Measurements from ENCODE around the gene CXCL14.

The CXCL14 gene

DNA sequence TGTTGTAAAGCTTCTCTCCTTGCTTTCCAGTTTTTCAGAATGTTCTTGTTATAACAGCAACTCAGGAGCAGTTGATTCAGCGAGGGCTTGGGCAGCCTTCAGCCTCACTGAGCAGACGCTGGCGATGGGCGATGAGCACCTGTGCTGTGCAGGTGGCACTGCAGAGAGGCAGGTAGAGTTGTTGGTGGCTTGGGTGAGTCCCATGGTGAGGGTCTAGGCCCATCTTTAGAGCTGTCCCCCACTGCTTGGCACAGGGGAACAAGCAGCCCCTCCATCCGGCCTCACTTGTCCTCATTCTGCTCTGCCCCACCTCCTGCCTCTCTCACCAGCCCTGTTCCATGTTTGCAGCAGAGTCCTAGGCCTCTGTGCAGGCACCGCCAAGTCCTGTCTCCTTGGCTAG lies 6.1 kb upstream of the CXCL14 start:
- Histone ChIP-seq H3K4me3 (ENCODE audit: low read depth in 1 of 2, low read length in 2 of 2) (no peak overlapping the region), H3K9ac (ENCODE audit: low read depth in 1 of 2, low read length in 2 of 2) (no peak overlapping the region), H3K27ac (ENCODE audit: low read depth, low read length) (no peak overlapping the region), H3K4me1 (ENCODE audit: control insufficient read depth in 1 of 2, insufficient read depth in 2 of 2, low read length in 2 of 2) (no peaks in the 10 kb centered on the region), H3K27me3 (ENCODE audit: control insufficient read depth in 1 of 2, insufficient read depth in 2 of 2, low read length in 2 of 2) (peaks cover 4 to 6% of the 10 kb centered on the region in 2 donors), H3K36me3 (ENCODE audit: control insufficient read depth in 1 of 2, insufficient read depth in 2 of 2, low read length in 2 of 2) (no peaks in the 10 kb centered on the region), H3K9me3 (ENCODE audit: control insufficient read depth in 1 of 2, low read length in 2 of 2) (no peaks in the 10 kb centered on the region)

DNA sequence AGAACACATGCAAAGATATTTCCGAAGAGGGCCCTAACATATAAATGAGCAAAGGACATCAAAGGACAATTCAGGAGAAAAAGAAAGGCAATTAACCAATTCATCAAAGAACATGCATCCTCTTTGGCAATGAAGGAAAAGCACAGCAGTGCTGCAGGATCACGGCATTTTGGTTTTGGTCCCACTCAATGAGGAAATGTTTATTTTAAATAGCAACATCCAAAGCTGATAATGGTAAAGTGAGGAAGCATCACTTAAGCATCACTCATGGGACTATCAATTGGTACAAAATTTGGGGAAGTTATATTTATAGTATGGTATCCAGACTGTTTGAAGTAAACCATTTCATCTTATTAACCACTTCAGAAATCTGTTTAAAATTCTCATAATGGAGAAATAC lies 5.5 kb upstream of the CXCL14 start:
- no peak overlapping the region for H3K27ac ChIP-seq (ENCODE audit: low read depth, low read length)
- peaks cover 4 to 7% of the 10 kb centered on the region in 2 donors for H3K27me3 ChIP-seq (ENCODE audit: control insufficient read depth in 1 of 2, insufficient read depth in 2 of 2, low read length in 2 of 2)
- no peaks in the 10 kb centered on the region for H3K36me3 ChIP-seq (ENCODE audit: control insufficient read depth in 1 of 2, insufficient read depth in 2 of 2, low read length in 2 of 2)
- no peaks in the 10 kb centered on the region for H3K9me3 ChIP-seq (ENCODE audit: control insufficient read depth in 1 of 2, low read length in 2 of 2)
- H3K4me3 ChIP-seq (ENCODE audit: low read depth in 1 of 2, low read length in 2 of 2): no peak overlapping the region
- H3K9ac ChIP-seq (ENCODE audit: low read depth in 1 of 2, low read length in 2 of 2): no peak overlapping the region
- no peaks in the 10 kb centered on the region for H3K4me1 ChIP-seq (ENCODE audit: control insufficient read depth in 1 of 2, insufficient read depth in 2 of 2, low read length in 2 of 2)

DNA sequence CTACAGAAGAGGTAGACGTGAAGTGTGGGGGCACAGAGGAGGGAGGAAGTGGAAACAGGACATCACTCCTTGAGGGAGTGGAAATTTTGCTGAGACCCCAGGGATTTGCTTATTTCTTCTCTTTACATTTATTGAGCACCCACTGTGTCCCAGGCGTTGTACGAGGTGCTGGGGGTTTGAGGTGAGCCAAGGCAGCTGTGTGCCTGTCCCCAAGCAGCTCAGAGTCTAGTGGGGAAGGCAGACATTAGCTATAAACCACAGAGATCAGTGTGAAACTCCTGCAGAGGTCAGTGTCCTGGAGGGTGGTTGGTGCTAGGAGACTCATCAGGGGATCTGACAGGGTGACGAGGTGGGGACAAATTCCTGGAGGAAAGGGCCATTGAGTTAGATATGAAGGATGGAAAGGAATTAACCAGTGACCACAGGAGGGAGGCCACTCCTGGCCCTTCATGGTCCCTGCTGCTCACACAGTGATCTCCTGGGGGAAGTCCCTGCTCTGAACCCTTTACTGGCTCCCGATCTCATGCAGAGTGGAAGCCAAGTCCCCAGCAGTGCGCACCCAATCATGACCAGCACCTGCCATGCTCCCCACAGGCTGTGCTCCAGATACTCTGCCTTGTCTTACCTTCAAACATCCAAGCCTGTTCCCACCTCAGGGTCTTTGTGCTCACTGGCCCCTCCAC lies 3.4 kb upstream of the CXCL14 start:
- Histone ChIP-seq H3K27me3 (ENCODE audit: control insufficient read depth in 1 of 2, insufficient read depth in 2 of 2, low read length in 2 of 2) (peaks cover 16 to 26% of the 10 kb centered on the region in 2 donors), H3K9me3 (ENCODE audit: control insufficient read depth in 1 of 2, low read length in 2 of 2) (no peaks in the 10 kb centered on the region)

DNA sequence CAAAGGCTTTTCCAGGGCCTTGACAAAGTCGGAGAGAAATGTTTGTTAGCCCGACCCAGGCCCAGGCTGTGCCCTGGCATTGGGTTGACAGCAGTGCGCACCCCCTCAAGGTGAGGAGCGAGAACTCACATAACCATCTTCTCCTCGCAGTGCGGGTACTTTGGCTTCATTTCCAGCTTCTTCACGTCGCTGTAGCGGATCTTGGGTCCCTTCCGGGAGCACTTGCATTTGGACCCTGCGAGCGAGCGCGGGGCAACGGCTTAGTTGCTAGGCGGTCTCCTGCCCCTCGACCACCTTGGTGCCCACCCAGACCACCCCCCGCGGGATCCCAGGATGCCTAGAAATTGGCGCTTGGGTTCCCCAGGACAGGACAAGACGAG lies 496 bp downstream of the CXCL14 start:
- Histone ChIP-seq H3K27me3 (ENCODE audit: control insufficient read depth in 1 of 2, insufficient read depth in 2 of 2, low read length in 2 of 2) (peaks cover 16 to 27% of the 10 kb centered on the region in 2 donors), H3K9ac (ENCODE audit: low read depth in 1 of 2, low read length in 2 of 2) (peak overlapping the region in 1 of 2 donors; percentile 17), H3K4me3 (ENCODE audit: low read depth in 1 of 2, low read length in 2 of 2) (peak overlapping the region; percentile 23 to 62), H3K36me3 (ENCODE audit: control insufficient read depth in 1 of 2, insufficient read depth in 2 of 2, low read length in 2 of 2) (no peaks in the 10 kb centered on the region), H3K9me3 (ENCODE audit: control insufficient read depth in 1 of 2, low read length in 2 of 2) (no peaks in the 10 kb centered on the region), H3K4me1 (ENCODE audit: control insufficient read depth in 1 of 2, insufficient read depth in 2 of 2, low read length in 2 of 2) (no peaks in the 10 kb centered on the region), H3K27ac (ENCODE audit: low read depth, low read length) (peak overlapping the region; percentile 48)

More for the DNA sequence above, 3.4 kb upstream of the CXCL14 start:
- Histone ChIP-seq H3K4me1 (ENCODE audit: control insufficient read depth in 1 of 2, insufficient read depth in 2 of 2, low read length in 2 of 2) (no peaks in the 10 kb centered on the region), H3K9ac (ENCODE audit: low read depth in 1 of 2, low read length in 2 of 2) (no peak overlapping the region), H3K27ac (ENCODE audit: low read depth, low read length) (no peak overlapping the region), H3K36me3 (ENCODE audit: control insufficient read depth in 1 of 2, insufficient read depth in 2 of 2, low read length in 2 of 2) (no peaks in the 10 kb centered on the region), H3K4me3 (ENCODE audit: low read depth in 1 of 2, low read length in 2 of 2) (no peak overlapping the region)

DNA sequence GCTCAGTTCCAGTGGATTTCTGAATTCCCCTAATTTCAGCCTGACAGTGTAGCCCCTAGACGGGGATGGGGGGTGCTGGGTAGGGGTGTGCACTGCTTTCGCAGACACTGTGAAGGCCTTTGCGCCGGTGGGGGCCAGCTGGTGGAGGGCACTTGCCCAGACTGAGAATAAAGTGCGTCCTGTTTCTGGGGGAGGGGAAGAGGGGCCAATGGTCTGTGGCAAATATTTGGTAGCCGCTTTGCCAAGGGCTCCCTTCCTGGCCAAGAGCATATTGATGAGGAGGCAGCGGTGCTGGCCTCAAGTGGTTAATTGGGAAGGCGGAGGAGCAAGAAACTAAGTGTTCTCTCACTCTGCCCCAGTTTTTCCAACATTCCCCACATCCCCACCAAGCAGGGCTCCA lies 1.4 kb downstream of the CXCL14 start:
- H3K9me3 ChIP-seq (ENCODE audit: control insufficient read depth in 1 of 2, low read length in 2 of 2): no peaks in the 10 kb centered on the region
- H3K36me3 ChIP-seq (ENCODE audit: control insufficient read depth in 1 of 2, insufficient read depth in 2 of 2, low read length in 2 of 2): no peaks in the 10 kb centered on the region
- H3K9ac ChIP-seq (ENCODE audit: low read depth in 1 of 2, low read length in 2 of 2): peak overlapping the region; percentile 4 to 6
- no peaks in the 10 kb centered on the region for H3K4me1 ChIP-seq (ENCODE audit: control insufficient read depth in 1 of 2, insufficient read depth in 2 of 2, low read length in 2 of 2)
- peak overlapping the region; percentile 23 to 62 for H3K4me3 ChIP-seq (ENCODE audit: low read depth in 1 of 2, low read length in 2 of 2)
- no peak overlapping the region for H3K27ac ChIP-seq (ENCODE audit: low read depth, low read length)
- peaks cover 16 to 22% of the 10 kb centered on the region in 2 donors for H3K27me3 ChIP-seq (ENCODE audit: control insufficient read depth in 1 of 2, insufficient read depth in 2 of 2, low read length in 2 of 2)

DNA sequence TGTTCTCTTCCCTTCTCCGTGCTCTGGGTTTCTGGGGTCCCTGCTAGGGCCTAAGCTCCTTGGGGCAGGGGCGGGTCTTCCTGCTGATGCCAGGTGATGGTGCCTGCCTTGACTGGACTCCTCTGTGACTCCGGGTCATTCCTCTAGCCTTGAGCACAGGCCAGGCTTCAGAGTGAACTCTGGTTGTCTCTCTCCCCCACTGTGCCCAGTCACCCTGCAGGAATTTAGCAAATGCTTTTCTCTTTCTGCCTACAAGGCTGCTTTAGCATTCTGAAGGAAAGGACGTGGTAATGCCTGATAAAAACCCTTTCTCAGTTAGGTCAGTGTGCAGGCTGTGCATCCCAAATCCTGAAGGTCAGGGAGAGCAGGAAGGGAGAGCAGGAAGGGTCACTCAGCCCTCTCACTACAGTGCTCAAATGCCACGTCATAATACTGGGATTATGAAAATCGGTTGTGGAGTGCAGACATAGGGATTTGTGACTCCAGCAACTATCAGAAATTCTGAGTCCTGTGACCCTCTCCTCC lies 2.7 kb downstream of the CXCL14 start:
- peaks cover 16 to 21% of the 10 kb centered on the region in 2 donors for H3K27me3 ChIP-seq (ENCODE audit: control insufficient read depth in 1 of 2, insufficient read depth in 2 of 2, low read length in 2 of 2)
- H3K27ac ChIP-seq (ENCODE audit: low read depth, low read length): no peak overlapping the region
- no peaks in the 10 kb centered on the region for H3K9me3 ChIP-seq (ENCODE audit: control insufficient read depth in 1 of 2, low read length in 2 of 2)
- no peaks in the 10 kb centered on the region for H3K4me1 ChIP-seq (ENCODE audit: control insufficient read depth in 1 of 2, insufficient read depth in 2 of 2, low read length in 2 of 2)
- H3K9ac ChIP-seq (ENCODE audit: low read depth in 1 of 2, low read length in 2 of 2): peak overlapping the region in 1 of 2 donors; percentile 9
- peak overlapping the region; percentile 26 to 40 for H3K4me3 ChIP-seq (ENCODE audit: low read depth in 1 of 2, low read length in 2 of 2)
- H3K36me3 ChIP-seq (ENCODE audit: control insufficient read depth in 1 of 2, insufficient read depth in 2 of 2, low read length in 2 of 2): no peaks in the 10 kb centered on the region

DNA sequence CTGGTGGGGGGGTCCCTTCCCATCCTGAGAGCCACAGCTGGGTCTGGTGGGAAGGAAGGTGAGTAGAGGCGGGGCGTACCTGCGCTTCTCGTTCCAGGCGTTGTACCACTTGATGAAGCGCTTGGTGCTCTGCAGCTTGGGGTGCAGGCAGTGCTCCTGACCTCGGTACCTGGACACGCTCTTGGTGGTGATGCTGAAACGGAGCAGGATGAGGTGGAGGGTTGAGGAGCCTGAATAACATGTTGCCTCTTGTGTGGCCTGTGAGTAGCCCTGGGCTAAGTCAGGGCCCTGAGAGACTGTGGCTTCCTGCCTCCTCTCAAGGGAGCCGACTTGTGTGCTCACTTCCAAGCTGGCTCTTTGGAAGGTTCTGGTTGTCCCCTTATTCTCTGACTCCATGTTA lies 4.3 kb downstream of the CXCL14 start:
- Histone ChIP-seq H3K9me3 (ENCODE audit: control insufficient read depth in 1 of 2, low read length in 2 of 2) (no peaks in the 10 kb centered on the region), H3K9ac (ENCODE audit: low read depth in 1 of 2, low read length in 2 of 2) (no peak overlapping the region), H3K4me3 (ENCODE audit: low read depth in 1 of 2, low read length in 2 of 2) (no peak overlapping the region), H3K4me1 (ENCODE audit: control insufficient read depth in 1 of 2, insufficient read depth in 2 of 2, low read length in 2 of 2) (no peaks in the 10 kb centered on the region), H3K36me3 (ENCODE audit: control insufficient read depth in 1 of 2, insufficient read depth in 2 of 2, low read length in 2 of 2) (no peaks in the 10 kb centered on the region), H3K27ac (ENCODE audit: low read depth, low read length) (no peak overlapping the region), H3K27me3 (ENCODE audit: control insufficient read depth in 1 of 2, insufficient read depth in 2 of 2, low read length in 2 of 2) (peaks cover 12 to 24% of the 10 kb centered on the region in 2 donors)

DNA sequence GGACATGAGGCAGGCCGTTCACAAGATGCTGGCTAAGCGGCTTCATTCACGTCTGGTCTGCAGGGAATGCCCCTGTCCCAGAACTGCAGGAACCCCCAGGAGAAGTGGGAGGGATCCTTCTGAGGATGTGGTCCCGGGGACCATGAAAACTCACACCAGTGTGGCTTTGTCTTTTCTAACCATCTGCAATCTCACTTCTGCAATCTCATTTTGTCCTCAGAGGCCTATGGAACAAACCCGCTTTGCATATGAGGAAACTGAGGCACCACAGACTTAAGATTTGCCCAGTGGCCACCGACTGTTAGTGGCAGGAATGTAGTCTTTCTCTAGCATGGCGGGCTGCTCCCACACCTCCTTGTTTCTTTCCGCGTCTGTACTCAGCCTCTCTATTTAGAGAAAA lies 6.9 kb downstream of the CXCL14 start:
- Histone ChIP-seq H3K27ac (ENCODE audit: low read depth, low read length) (no peak overlapping the region), H3K9me3 (ENCODE audit: control insufficient read depth in 1 of 2, low read length in 2 of 2) (no peaks in the 10 kb centered on the region), H3K4me1 (ENCODE audit: control insufficient read depth in 1 of 2, insufficient read depth in 2 of 2, low read length in 2 of 2) (peaks cover 6 to 7% of the 10 kb centered on the region in 2 donors), H3K27me3 (ENCODE audit: control insufficient read depth in 1 of 2, insufficient read depth in 2 of 2, low read length in 2 of 2) (peaks cover 0 to 3% of the 10 kb centered on the region in 2 donors), H3K9ac (ENCODE audit: low read depth in 1 of 2, low read length in 2 of 2) (no peak overlapping the region), H3K4me3 (ENCODE audit: low read depth in 1 of 2, low read length in 2 of 2) (no peak overlapping the region), H3K36me3 (ENCODE audit: control insufficient read depth in 1 of 2, insufficient read depth in 2 of 2, low read length in 2 of 2) (no peaks in the 10 kb centered on the region)

DNA sequence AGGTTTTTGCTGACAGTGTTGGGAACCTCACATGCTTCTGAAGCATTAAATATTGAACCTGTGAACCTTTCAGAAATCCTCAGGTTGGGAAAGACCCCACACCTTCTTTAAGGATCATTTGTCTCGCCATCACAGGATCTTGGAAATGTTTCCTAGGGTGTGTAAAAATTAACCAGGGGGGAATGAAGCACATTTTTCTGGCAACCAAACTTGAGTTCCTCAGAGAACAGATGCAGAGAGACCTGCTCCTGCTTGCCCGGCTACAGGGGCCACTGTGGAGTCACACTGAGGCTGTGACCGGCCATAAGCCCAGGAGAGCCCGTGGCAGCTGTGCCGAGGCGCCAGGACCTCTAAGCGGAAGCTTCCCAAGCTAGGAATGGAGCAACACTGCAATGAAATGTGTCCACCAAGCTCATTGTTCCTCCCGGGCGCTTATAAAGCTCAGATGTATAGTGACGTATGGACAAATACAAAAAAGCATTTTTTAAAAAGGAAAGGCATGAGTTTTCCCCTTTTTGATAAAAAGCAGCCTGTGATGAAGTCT lies 7.7 kb downstream of the CXCL14 start:
- Histone ChIP-seq H3K4me3 (ENCODE audit: low read depth in 1 of 2, low read length in 2 of 2) (no peak overlapping the region), H3K36me3 (ENCODE audit: control insufficient read depth in 1 of 2, insufficient read depth in 2 of 2, low read length in 2 of 2) (no peaks in the 10 kb centered on the region), H3K27me3 (ENCODE audit: control insufficient read depth in 1 of 2, insufficient read depth in 2 of 2, low read length in 2 of 2) (peaks cover 0 to 3% of the 10 kb centered on the region in 2 donors), H3K9ac (ENCODE audit: low read depth in 1 of 2, low read length in 2 of 2) (no peak overlapping the region), H3K9me3 (ENCODE audit: control insufficient read depth in 1 of 2, low read length in 2 of 2) (no peaks in the 10 kb centered on the region), H3K4me1 (ENCODE audit: control insufficient read depth in 1 of 2, insufficient read depth in 2 of 2, low read length in 2 of 2) (peaks cover 6 to 7% of the 10 kb centered on the region in 2 donors), H3K27ac (ENCODE audit: low read depth, low read length) (no peak overlapping the region)

DNA sequence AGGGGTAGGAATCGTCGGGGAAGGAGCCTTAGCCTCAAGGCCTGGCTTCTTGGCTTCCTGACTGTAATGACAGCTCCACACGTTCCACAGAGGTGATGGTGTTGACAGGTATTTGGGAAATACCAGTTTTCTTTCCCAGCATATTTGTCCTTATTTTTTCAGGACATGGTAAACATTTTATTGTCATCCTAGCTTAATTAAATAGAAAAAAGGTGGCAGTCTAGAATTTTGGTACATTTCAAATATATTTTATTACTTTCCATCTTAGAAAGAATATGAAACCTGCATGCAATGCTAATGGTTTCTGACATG lies 8.4 kb downstream of the CXCL14 start:
- Histone ChIP-seq H3K27ac (ENCODE audit: low read depth, low read length) (no peak overlapping the region), H3K36me3 (ENCODE audit: control insufficient read depth in 1 of 2, insufficient read depth in 2 of 2, low read length in 2 of 2) (no peaks in the 10 kb centered on the region), H3K27me3 (ENCODE audit: control insufficient read depth in 1 of 2, insufficient read depth in 2 of 2, low read length in 2 of 2) (peaks cover 0 to 3% of the 10 kb centered on the region in 2 donors), H3K9me3 (ENCODE audit: control insufficient read depth in 1 of 2, low read length in 2 of 2) (no peaks in the 10 kb centered on the region), H3K4me1 (ENCODE audit: control insufficient read depth in 1 of 2, insufficient read depth in 2 of 2, low read length in 2 of 2) (peaks cover 6 to 7% of the 10 kb centered on the region in 2 donors), H3K4me3 (ENCODE audit: low read depth in 1 of 2, low read length in 2 of 2) (no peak overlapping the region), H3K9ac (ENCODE audit: low read depth in 1 of 2, low read length in 2 of 2) (no peak overlapping the region)

Measured in duodenal mucosa (tissue), 2 donors.